Activated CD8-positive, alpha-beta T cell treated with anti-CD3 and anti-CD28 coated beads for 36 hours (primary cell): ENCODE measurements around the gene KLHL29. TPM values are rescaled to one million over a fixed set of nuclear protein-coding genes. Genes with fewer than 3 reads are reported as not detected.

Source experiments
- ATAC-seq: fragments of 200-7000 bp; cut with Tn5 transposase; one replicate; pipeline ENCODE4 v1.10.0; 2021; ENCODE audit warnings: mild to moderate bottlenecking, moderate library complexity
- CTCF ChIA-PET: fragments of 350-600 bp; sonication (Branson Sonifier 250); formaldehyde crosslinking; loops from one replicate; lab custom pipeline; 2021; ENCODE audit warnings: antibody characterized with exemption; lab: Charles Lee
- POLR2A ChIA-PET: fragments of 350-600 bp; sonication (Branson Sonifier 250); formaldehyde crosslinking; loops from one replicate; lab custom pipeline; 2021; ENCODE audit warnings: antibody characterized with exemption; lab: Charles Lee
- DNase-seq: peaks from one replicate; pipeline ENCODE4 v3.0.0-alpha.2; 2020
- H3K27ac Mint-ChIP-seq: one replicate; pipeline ENCODE4 v1.8.0; 2021; ENCODE audit warnings: mild to moderate bottlenecking, mixed read lengths
- H3K27me3 Mint-ChIP-seq: one replicate; pipeline ENCODE4 v1.8.0; 2021; ENCODE audit warnings: mixed read lengths
- H3K36me3 Mint-ChIP-seq: one replicate; pipeline ENCODE4 v1.8.0; 2021; ENCODE audit warnings: low read depth, mixed read lengths
- H3K4me1 Mint-ChIP-seq: one replicate; pipeline ENCODE4 v1.8.0; 2021; ENCODE audit warnings: low read depth, mixed read lengths
- H3K4me3 Mint-ChIP-seq: one replicate; pipeline ENCODE4 v1.8.0; 2021; ENCODE audit warnings: mild to moderate bottlenecking, moderate library complexity, mixed read lengths
- H3K9me3 Mint-ChIP-seq: one replicate; pipeline ENCODE4 v1.8.0; 2021; ENCODE audit warnings: mixed read lengths
- CTCF ChIP-seq: fragments of 200-600 bp; IDR thresholded peaks from one replicate; pipeline ENCODE4 v1.8.0; 2022; ENCODE audit warnings: antibody characterized with exemption, mild to moderate bottlenecking
- intact Hi-C: fragments of 100-400 bp; cut with micrococcal nuclease; formaldehyde crosslinking; loops from one replicate; pipeline ENCODE4 v1.10.0; 2022
- total RNA-seq, 2 experiments: library from RNA; stranded (reverse); gene quantifications; one replicate each; pipeline ENCODE4 v1.2.3, GENCODE V29; 2021

KLHL29 gene
- total RNA-seq, 2 experiments from 2014 or later, result 1.0 to 1.2 TPM

GRCh38 chr2:23519334-23519651 lies 134.3 kb downstream of the KLHL29 start:
- H3K4me1 Mint-ChIP-seq, result no peaks in the 10 kb centered on the region
- H3K4me3 Mint-ChIP-seq, result no peak overlapping the region
- no peaks in the 10 kb centered on the region for H3K36me3 Mint-ChIP-seq
- peaks cover 9% of the 10 kb centered on the region for H3K27me3 Mint-ChIP-seq
- H3K9me3 Mint-ChIP-seq, result no peaks in the 10 kb centered on the region
- intact Hi-C loops, result no loop called here
- DNase-seq (no peak), ATAC-seq (no peak)
- H3K27ac Mint-ChIP-seq, result no peak overlapping the region
- ChIA-PET CTCF (no interaction called here), POLR2A (no interaction called here)
- no peak for TF ChIP-seq CTCF

- no peak for DNase-seq
- intact Hi-C loops, result no loop called here
- peaks cover 2% of the 10 kb centered on the region for H3K27me3 Mint-ChIP-seq
- ChIA-PET CTCF (no interaction called here), POLR2A (no interaction called here)
- no peak overlapping the region for H3K27ac Mint-ChIP-seq
- H3K4me1 Mint-ChIP-seq, result no peaks in the 10 kb centered on the region
- H3K36me3 Mint-ChIP-seq, result no peaks in the 10 kb centered on the region
- no peaks in the 10 kb centered on the region for H3K9me3 Mint-ChIP-seq
- TF ChIP-seq CTCF, result no peak
- no peak for ATAC-seq
- H3K4me3 Mint-ChIP-seq, result no peak overlapping the region
These were observed 135.3 kb downstream of the KLHL29 start for GRCh38 chr2:23520256-23520655.

- POLR2A ChIA-PET, result interaction anchor here (0.7 kb wide), 1 partner anchor 12 kb away, joined by 3 read pairs; no protein-coding TSS in a partner anchor
These were observed 136.1 kb downstream of the KLHL29 start for GRCh38 chr2:23521060-23521459.

GRCh38 chr2:23522726-23523372 lies 137.9 kb downstream of the KLHL29 start:
- no peak overlapping the region for H3K27ac Mint-ChIP-seq
- no peaks in the 10 kb centered on the region for H3K9me3 Mint-ChIP-seq
- H3K36me3 Mint-ChIP-seq, result no peaks in the 10 kb centered on the region
- no peak for DNase-seq
- no peak for TF ChIP-seq CTCF
- H3K27me3 Mint-ChIP-seq, result peaks cover 5% of the 10 kb centered on the region
- peaks cover 8% of the 10 kb centered on the region for H3K4me1 Mint-ChIP-seq
- intact Hi-C loops, result no loop called here
- ATAC-seq, result no peak
- ChIA-PET CTCF (no interaction called here), POLR2A (no interaction called here)
- no peak overlapping the region for H3K4me3 Mint-ChIP-seq

More at GRCh38 chr2:23521060-23521459, 136.1 kb downstream of the KLHL29 start:
- no peak for TF ChIP-seq CTCF
- peaks cover 6% of the 10 kb centered on the region for H3K27me3 Mint-ChIP-seq
- H3K27ac Mint-ChIP-seq, result no peak overlapping the region
- peaks cover 4% of the 10 kb centered on the region for H3K4me1 Mint-ChIP-seq
- no peak overlapping the region for H3K4me3 Mint-ChIP-seq
- DNase-seq (no peak), ATAC-seq (no peak)
- intact Hi-C loops, result no loop called here
- CTCF ChIA-PET, result no interaction called here
- no peaks in the 10 kb centered on the region for H3K36me3 Mint-ChIP-seq
- H3K9me3 Mint-ChIP-seq, result no peaks in the 10 kb centered on the region

- Mint-ChIP-seq H3K27ac (no peak overlapping the region), H3K4me1 (peaks cover 8% of the 10 kb centered on the region), H3K4me3 (no peak overlapping the region), H3K27me3 (peaks cover 5% of the 10 kb centered on the region), H3K36me3 (no peaks in the 10 kb centered on the region), H3K9me3 (no peaks in the 10 kb centered on the region)
- CTCF ChIA-PET, result no interaction called here
- POLR2A ChIA-PET, result no interaction called here
- DNase-seq (no peak), ATAC-seq (no peak)
- TF ChIP-seq CTCF, result no peak
- intact Hi-C loops, result no loop called here
These were observed 138.6 kb downstream of the KLHL29 start for GRCh38 chr2:23523373-23524260.
